Skeletal muscle tissue (tissue), 4 donors: ENCODE measurements around the gene KLHL6. TPM values are rescaled to one million over a fixed set of nuclear protein-coding genes. Genes with fewer than 3 reads are reported as not detected.

Experiments
- H3K27ac ChIP-seq: one replicate; pipeline ENCODE4 v1.7.0; 2013; ENCODE audit warnings: mild to moderate bottlenecking, low read depth, low read length, inconsistent platforms
- H3K27me3 ChIP-seq, 3 donors: one replicate each; pipeline ENCODE4 v1.7.0; 2013; ENCODE audit warnings: low read length in 3 of 3; ENCODE audit not compliant: control insufficient read depth in 3 of 3, insufficient read depth in 3 of 3
- H3K36me3 ChIP-seq, 3 donors: one replicate each; pipeline ENCODE4 v1.7.0; 2013; ENCODE audit warnings: low read length in 3 of 3; ENCODE audit not compliant: control insufficient read depth in 3 of 3, insufficient read depth in 3 of 3
- H3K4me1 ChIP-seq, 3 donors: one replicate each; pipeline ENCODE4 v1.7.0; 2013; ENCODE audit warnings: low read length in 3 of 3, mild to moderate bottlenecking in 3 of 3; ENCODE audit not compliant: control insufficient read depth in 3 of 3, insufficient read depth in 3 of 3
- H3K4me3 ChIP-seq, 3 donors: one replicate each; pipeline ENCODE4 v1.7.0; 2013; ENCODE audit warnings: low read length in 3 of 3
- H3K9ac ChIP-seq, 3 donors: one replicate each; pipeline ENCODE4 v1.7.0; 2013; ENCODE audit warnings: low read length in 3 of 3, mild to moderate bottlenecking in 3 of 3, moderate library complexity in 2 of 3, low read depth in 1 of 3
- H3K9me3 ChIP-seq, 3 donors: one replicate each; pipeline ENCODE4 v1.7.0; 2013; ENCODE audit warnings: low read length in 3 of 3; ENCODE audit not compliant: control insufficient read depth in 3 of 3
- total RNA-seq: library from RNA; depleted of rRNA; stranded (reverse); fragments of >200 nt; gene quantifications from one replicate; pipeline ENCODE4 v1.2.3, GENCODE V29; 2014
- donor health status: Osteomylitis.

Gene KLHL6
- total RNA-seq, 1 donor from 2014 or later = 1.0 TPM

- H3K36me3 ChIP-seq = peaks cover 0 to 2% (median 0%) of the 10 kb centered on the region in 3 donors
- H3K9ac ChIP-seq = peak overlapping the region; percentile 47 to 75 (median 73)
- H3K9me3 ChIP-seq = no peaks in the 10 kb centered on the region
- peaks cover 28 to 54% (median 35%) of the 10 kb centered on the region in 3 donors for H3K4me1 ChIP-seq
- peak overlapping the region; percentile 93 for H3K27ac ChIP-seq
- H3K4me3 ChIP-seq = peak overlapping the region in 2 of 3 donors; percentile 3 to 10
- no peaks in the 10 kb centered on the region for H3K27me3 ChIP-seq
Observed at GRCh38 chr3:183489455-183490210, 65.9 kb downstream of the KLHL6 start.

- Histone ChIP-seq H3K4me3 (peak overlapping the region in 1 of 3 donors; percentile 45), H3K4me1 (peaks cover 35 to 54% (median 37%) of the 10 kb centered on the region in 3 donors), H3K9ac (peak overlapping the region in 1 of 3 donors; percentile 34), H3K9me3 (no peaks in the 10 kb centered on the region), H3K27me3 (no peaks in the 10 kb centered on the region), H3K36me3 (no peaks in the 10 kb centered on the region), H3K27ac (peak overlapping the region; percentile 93)
Observed at GRCh38 chr3:183488343-183488742, 67.2 kb downstream of the KLHL6 start.

GRCh38 chr3:183487896-183488295 is 67.6 kb downstream of the KLHL6 start:
- H3K4me1 ChIP-seq = peaks cover 34 to 52% (median 38%) of the 10 kb centered on the region in 3 donors
- H3K4me3 ChIP-seq = peak overlapping the region in 1 of 3 donors; percentile 45
- H3K27ac ChIP-seq = peak overlapping the region; percentile 93
- H3K27me3 ChIP-seq = no peaks in the 10 kb centered on the region
- H3K9ac ChIP-seq = peak overlapping the region in 1 of 3 donors; percentile 34
- no peaks in the 10 kb centered on the region for H3K36me3 ChIP-seq
- no peaks in the 10 kb centered on the region for H3K9me3 ChIP-seq

DNA sequence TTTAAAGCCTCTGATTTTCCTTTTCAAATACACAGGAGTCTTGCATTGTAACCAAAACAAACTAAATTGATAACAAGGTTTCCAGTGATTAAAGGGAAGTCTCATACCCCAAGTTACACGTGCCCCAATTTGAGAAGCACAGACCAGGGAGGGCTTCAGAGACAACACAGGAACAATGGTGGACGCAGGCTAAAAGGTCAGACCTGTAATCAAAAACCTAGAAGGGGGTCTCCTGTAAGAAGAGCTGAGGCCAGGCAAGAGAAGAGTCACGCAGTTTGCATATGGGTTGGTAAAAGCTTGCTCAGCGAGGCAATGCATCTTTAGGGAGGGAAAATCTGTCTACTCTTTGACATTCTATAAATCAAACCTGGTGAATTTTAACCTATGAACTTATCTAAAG is 68.5 kb downstream of the KLHL6 start:
- Histone ChIP-seq H3K9me3 (no peaks in the 10 kb centered on the region), H3K9ac (peak overlapping the region in 1 of 3 donors; percentile 6), H3K36me3 (no peaks in the 10 kb centered on the region), H3K4me1 (peaks cover 30 to 55% (median 44%) of the 10 kb centered on the region in 3 donors), H3K27me3 (no peaks in the 10 kb centered on the region), H3K4me3 (no peak overlapping the region), H3K27ac (peak overlapping the region; percentile 29)

DNA sequence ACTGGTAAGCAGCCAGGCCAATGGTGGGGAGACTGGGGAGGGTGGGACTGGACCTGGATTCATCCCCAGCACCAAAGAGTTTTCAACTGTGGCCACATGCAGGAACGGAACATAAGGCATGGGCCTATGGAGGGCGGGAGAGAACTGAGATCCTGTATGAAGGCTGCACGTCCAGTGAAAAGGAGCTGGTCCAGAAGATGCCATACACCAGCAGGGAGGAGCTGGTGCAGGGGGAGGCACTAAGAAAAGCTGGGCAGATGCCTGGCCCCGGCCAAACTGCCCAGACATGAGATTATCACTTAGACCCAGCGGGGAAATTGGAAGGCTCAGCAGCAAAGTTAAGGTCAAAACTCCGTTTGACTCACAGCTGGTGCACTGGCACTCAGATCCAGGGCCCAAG is 69.0 kb downstream of the KLHL6 start:
- no peak overlapping the region for H3K4me3 ChIP-seq

DNA sequence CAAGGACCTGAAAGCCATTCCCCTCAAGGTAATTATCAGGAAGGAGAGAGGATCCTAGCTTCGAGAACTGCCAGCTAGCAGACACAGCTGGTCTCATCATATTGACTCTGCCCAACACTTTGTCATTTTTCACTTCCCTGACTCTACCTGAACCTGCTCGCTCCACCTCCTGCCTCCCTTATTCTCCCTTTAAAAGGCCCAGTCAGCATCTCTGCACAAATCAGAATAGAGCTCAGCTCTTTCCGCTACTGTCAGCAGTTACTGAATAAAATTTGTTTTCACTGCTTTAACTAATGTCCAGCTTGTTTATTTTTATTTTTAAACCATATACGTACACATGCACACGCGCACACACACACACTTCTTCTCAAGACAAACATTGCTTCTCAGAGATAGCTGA is 69.9 kb downstream of the KLHL6 start:
- no peaks in the 10 kb centered on the region for H3K27me3 ChIP-seq
- no peak overlapping the region for H3K4me3 ChIP-seq
- no peaks in the 10 kb centered on the region for H3K9me3 ChIP-seq
- no peaks in the 10 kb centered on the region for H3K36me3 ChIP-seq
- H3K9ac ChIP-seq = no peak overlapping the region
- H3K27ac ChIP-seq = no peak overlapping the region
- peaks cover 27 to 51% (median 40%) of the 10 kb centered on the region in 3 donors for H3K4me1 ChIP-seq

More for the DNA sequence above, 69.0 kb downstream of the KLHL6 start:
- peak overlapping the region; percentile 29 for H3K27ac ChIP-seq
- peaks cover 30 to 55% (median 44%) of the 10 kb centered on the region in 3 donors for H3K4me1 ChIP-seq
- no peaks in the 10 kb centered on the region for H3K36me3 ChIP-seq
- no peaks in the 10 kb centered on the region for H3K9me3 ChIP-seq
- H3K9ac ChIP-seq = peak overlapping the region in 1 of 3 donors; percentile 3
- H3K27me3 ChIP-seq = no peaks in the 10 kb centered on the region

DNA sequence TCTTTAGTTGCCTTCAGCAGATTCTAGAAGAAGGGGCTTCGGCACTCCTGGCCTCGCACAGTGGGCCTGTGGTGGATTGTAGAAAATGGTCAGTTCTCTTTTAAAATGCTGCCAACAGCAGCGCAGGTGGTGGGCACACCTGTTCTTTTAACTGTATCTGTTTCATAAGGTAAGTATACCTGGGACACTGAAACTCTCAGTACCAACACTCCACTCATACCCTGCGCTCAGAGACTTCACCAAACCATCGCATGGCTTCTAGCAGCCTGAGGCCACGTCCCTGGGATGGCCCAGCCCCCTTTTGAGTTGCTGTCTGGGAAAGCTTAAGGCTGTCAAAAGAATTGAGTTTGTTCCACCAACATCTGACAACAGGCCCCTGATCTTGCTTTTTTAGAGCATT is 70.4 kb downstream of the KLHL6 start:
- Histone ChIP-seq H3K36me3 (no peaks in the 10 kb centered on the region), H3K27ac (no peak overlapping the region), H3K27me3 (no peaks in the 10 kb centered on the region), H3K4me1 (peaks cover 24 to 47% (median 36%) of the 10 kb centered on the region in 3 donors), H3K9ac (no peak overlapping the region), H3K4me3 (no peak overlapping the region), H3K9me3 (no peaks in the 10 kb centered on the region)

DNA sequence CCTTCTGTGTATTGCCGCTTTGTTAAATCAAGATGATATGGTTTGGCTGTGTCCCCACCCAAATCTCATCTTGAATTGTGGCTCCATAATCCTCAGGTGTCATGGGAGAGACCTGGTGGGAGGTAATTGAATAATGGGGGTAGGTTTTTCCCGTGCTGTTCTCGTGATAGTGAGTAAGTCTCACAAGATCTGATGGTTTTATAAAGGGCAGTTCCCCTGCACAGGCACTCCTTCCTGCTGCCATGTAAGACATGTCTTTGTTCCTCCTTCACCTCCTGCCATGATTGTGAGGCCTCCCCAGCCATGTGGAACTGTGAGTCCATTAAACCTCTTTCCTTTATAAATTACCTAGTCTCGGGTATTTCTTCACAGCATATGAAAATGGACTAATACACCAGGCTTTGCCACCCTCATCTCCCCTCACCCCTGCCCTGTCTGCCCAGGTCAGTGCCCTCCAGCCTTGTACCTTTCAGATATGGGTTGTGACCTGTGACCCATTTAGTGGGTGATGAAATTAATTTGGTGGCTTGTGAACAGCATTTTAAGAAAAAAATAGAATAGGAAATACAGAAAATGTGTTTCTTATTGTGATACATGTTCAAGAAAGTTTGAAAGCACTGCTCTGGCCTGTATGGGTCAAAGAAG is 71.0 kb downstream of the KLHL6 start:
- no peak overlapping the region for H3K9ac ChIP-seq
- H3K27ac ChIP-seq = peak overlapping the region; percentile 31
- peaks cover 24 to 49% (median 34%) of the 10 kb centered on the region in 3 donors for H3K4me1 ChIP-seq
- no peaks in the 10 kb centered on the region for H3K27me3 ChIP-seq
- H3K4me3 ChIP-seq = no peak overlapping the region
- H3K9me3 ChIP-seq = no peaks in the 10 kb centered on the region
- no peaks in the 10 kb centered on the region for H3K36me3 ChIP-seq

- Histone ChIP-seq H3K27ac (no peak overlapping the region), H3K9me3 (no peaks in the 10 kb centered on the region), H3K36me3 (no peaks in the 10 kb centered on the region), H3K27me3 (no peaks in the 10 kb centered on the region), H3K4me1 (peaks cover 16 to 26% (median 17%) of the 10 kb centered on the region in 3 donors), H3K9ac (no peak overlapping the region), H3K4me3 (no peak overlapping the region)
Observed at GRCh38 chr3:183481582-183481981, 73.9 kb downstream of the KLHL6 start.

- H3K9ac ChIP-seq = no peak overlapping the region
- H3K27ac ChIP-seq = no peak overlapping the region
- H3K27me3 ChIP-seq = no peaks in the 10 kb centered on the region
- no peaks in the 10 kb centered on the region for H3K36me3 ChIP-seq
- H3K4me1 ChIP-seq = peaks cover 6 to 17% (median 12%) of the 10 kb centered on the region in 3 donors
- H3K9me3 ChIP-seq = no peaks in the 10 kb centered on the region
- H3K4me3 ChIP-seq = no peak overlapping the region
Observed at GRCh38 chr3:183478501-183478900, 77.0 kb downstream of the KLHL6 start.
